IPS-NIHi7 (cell line): ENCODE data around the gene RUBCNL.

Source experiments
- DNase-seq: peaks from one replicate; pipeline ENCODE4 v3.0.0; 2012; ENCODE audit warnings: mixed read lengths; ENCODE audit errors: extremely low spot score

The RUBCNL gene

GRCh38 chr13:46310066-46310465 lies 77.0 kb downstream of the RUBCNL start:
- no peak for DNase-seq

DNA sequence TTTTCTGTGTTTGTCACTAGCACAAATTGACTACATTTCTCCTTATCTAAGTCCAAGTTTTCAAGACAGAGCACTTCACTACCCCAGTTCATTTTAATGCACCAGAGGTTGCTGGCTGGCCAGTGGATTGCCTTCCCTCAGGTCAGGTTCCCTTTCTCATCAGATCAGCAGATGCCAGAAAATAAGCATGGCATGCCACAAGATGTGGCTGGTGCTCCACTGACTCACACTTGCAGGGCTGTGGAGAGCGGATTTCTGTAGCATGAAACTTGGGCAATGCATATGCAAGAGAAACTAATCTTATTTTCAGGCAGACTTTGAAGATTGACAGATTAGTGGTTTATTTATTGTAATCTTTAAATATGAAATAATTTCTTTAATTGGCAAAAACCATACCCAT lies 79.5 kb downstream of the RUBCNL start:
- DNase-seq, result no peak

GRCh38 chr13:46304546-46304945 lies 82.5 kb downstream of the RUBCNL start:
- no peak for DNase-seq

- no peak for DNase-seq
Measured at GRCh38 chr13:46303742-46304385, 83.2 kb downstream of the RUBCNL start.

DNA sequence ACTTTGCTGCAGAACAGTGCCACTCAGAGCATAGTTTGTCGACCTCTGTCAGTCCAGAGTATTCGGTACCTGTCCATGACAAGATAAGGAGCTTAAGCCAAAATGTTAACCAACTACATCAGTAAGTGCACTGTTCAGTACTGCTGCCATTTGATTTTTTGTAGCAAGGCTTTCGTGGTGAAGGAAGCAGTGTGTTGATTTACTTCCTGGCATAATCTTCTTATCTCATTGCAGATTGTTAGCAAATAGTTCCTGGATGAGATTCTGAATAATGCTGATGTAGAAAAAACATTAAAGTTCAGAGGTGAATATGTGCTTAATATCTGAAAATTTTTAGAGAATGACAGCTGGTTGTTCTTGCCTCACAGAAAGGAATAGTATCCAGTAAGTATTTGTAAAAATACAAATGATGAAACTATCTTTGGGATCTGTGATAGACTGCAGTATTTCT lies 89.7 kb downstream of the RUBCNL start:
- DNase-seq, result no peak

GRCh38 chr13:46296921-46297320 lies 90.1 kb downstream of the RUBCNL start:
- no peak for DNase-seq

DNA sequence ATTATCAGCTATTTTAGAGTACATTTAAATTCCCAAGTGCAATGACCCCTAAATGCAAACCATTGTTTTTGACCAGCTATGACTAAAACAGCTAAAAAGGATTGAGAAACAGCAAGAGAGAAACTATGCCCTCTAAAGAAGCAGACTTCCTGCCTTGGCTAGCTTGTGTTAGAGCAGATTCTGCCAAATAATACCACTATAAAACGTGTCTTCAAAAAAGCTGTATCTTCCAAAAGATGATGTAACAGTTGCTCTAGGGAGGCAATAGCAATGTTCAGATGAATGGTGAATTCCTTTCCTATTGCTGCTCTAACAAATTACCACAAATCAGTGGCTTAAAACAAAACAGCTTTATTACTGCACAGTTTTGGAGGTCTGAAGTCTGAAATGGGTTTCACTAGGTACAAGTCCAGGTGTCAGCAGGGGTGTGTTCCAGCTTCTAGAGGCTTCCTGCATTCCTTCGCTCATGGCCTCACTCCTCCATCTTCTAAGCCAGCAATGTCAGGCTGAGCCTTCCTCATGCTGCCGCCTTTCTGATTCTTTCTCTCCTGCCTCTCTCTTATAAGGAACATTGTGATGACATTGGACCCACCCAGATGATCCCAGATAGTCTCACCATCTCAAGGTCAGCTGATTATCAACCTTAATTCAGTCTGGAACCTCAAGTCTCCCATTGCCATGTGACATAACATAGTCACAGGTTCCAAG lies 90.8 kb downstream of the RUBCNL start:
- DNase-seq, result no peak

DNA sequence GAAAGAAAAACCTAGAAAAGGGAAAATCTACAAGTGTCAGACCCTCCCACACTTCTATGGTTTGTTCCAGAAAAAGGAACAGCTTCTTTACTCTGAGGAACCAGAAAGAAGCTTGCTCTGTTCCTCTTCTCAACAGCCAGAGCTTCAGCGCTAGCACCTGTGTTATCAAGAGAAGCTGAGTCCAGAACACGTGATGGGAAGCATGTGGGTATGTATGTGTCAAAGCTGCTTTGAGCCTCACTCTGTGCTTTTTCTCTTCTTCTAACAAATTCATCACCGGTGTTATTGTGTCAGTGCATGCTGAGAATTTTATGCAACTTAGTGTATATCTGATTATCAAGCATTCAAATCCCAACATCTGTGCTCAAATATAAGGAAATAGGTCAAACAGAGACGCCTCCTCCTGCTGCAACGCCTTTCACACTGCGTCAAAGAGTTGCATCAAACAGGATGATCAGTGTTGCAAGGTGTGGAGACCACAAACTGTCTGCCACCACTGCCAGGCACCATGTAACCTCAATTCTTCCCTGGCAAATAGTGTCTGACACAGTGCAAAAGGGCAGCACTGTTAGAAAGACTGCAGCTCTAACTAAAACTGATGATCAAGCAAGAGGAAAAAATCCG lies 91.4 kb downstream of the RUBCNL start:
- DNase-seq, result no peak

- DNase-seq, result no peak
Measured at GRCh38 chr13:46293436-46293835, 93.6 kb downstream of the RUBCNL start.
